ENCODE results near the gene WDR70.

- TF ChIP-seq ZNF565 (CRISPR knock-in tag; conservative IDR thresholded peaks at IDR 0.05; ENCODE audit: low read depth) (no peak), ZFP3 (CRISPR knock-in tag; IDR thresholded peaks at IDR 0.05) (no peak), TSHZ2 (CRISPR knock-in tag; IDR thresholded peaks at IDR 0.05) (no peak), ZFP30 (CRISPR knock-in tag; IDR thresholded peaks at IDR 0.05) (no peak), TCF4 (CRISPR knock-in tag; IDR thresholded peaks at IDR 0.05; ENCODE audit: borderline replicate concordance) (no peak), ISL1 (CRISPR knock-in tag; IDR thresholded peaks at IDR 0.05) (no peak), CSRNP3 (CRISPR knock-in tag; IDR thresholded peaks at IDR 0.05) (no peak), SNAI2 (CRISPR knock-in tag; IDR thresholded peaks at IDR 0.05) (no peak), GLIS3 (CRISPR knock-in tag; IDR thresholded peaks at IDR 0.05) (no peak), PPARA (CRISPR knock-in tag; IDR thresholded peaks at IDR 0.05; ENCODE audit: borderline replicate concordance) (no peak), ZC3H10 (CRISPR knock-in tag; IDR thresholded peaks at IDR 0.05) (no peak), PATZ1 (CRISPR knock-in tag; IDR thresholded peaks at IDR 0.05; ENCODE audit: borderline replicate concordance) (no peak), ZNF8 (CRISPR knock-in tag; IDR thresholded peaks at IDR 0.05) (no peak)
- TF ChIP-seq, protein P1, sequence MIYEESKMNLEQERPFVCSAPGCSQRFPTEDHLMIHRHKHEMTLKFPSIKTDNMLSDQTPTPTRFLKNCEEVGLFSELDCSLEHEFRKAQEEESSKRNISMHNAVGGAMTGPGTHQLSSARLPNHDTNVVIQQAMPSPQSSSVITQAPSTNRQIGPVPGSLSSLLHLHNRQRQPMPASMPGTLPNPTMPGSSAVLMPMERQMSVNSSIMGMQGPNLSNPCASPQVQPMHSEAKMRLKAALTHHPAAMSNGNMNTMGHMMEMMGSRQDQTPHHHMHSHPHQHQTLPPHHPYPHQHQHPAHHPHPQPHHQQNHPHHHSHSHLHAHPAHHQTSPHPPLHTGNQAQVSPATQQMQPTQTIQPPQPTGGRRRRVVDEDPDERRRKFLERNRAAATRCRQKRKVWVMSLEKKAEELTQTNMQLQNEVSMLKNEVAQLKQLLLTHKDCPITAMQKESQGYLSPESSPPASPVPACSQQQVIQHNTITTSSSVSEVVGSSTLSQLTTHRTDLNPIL (CRISPR knock-in tag; IDR thresholded peaks at IDR 0.05; ENCODE audit: low read depth): no peak
These were observed 358.4 kb downstream of the WDR70 start for GRCh38 chr5:37737326-37738056.
